HepG2 (cell line): Measurements from ENCODE around the gene ATP5MC2. TPM values are rescaled to one million over a fixed set of nuclear protein-coding genes. Genes with fewer than 3 reads are reported as not detected.

Experiments used
- ATAC-seq: fragments of 200-7000 bp; cut with Tn5 transposase; 3 replicates; pipeline ENCODE4 v1.9.1; 2020; ENCODE audit warnings: mild to moderate bottlenecking, moderate library complexity
- BruUV-seq: library from RNA; stranded (reverse); fragments of 400-500 nt; replicated peaks from 2 replicates; lab custom pipeline; 2021; lab: Mats Ljungman, UMichigan
- CTCF ChIA-PET: fragments of 300-600 bp; formaldehyde crosslinking; extraction: SDS; loops from one replicate; lab custom pipeline; 2021; ENCODE audit warnings: low total read pairs, inconsistent platforms, low intra/inter-chr PET ratio; lab: Yijun Ruan, JAX
- POLR2A ChIA-PET: fragments of 350-600 bp; sonication (Branson Sonifier 250); formaldehyde crosslinking; loops from one replicate; lab custom pipeline; 2020; ENCODE audit warnings: antibody characterized with exemption, inconsistent platforms; lab: Yijun Ruan, JAX
- DNase-seq: peaks from one replicate; pipeline ENCODE4 v3.0.0-alpha.2; 2015; ENCODE audit warnings: low spot score
- FAIRE-seq: peaks from 3 replicates; lab custom pipeline; 2011; peaks lifted over from hg19 to GRCh38; lab: Jason Lieb, UNC
- H2AFZ ChIP-seq: one replicate; pipeline ENCODE4 v1.6.1; 2011; ENCODE audit warnings: low read length, inconsistent platforms
- H3K27ac ChIP-seq: fragments of 300-600 bp; 3 replicates; pipeline ENCODE4 v1.8.0; 2011; ENCODE audit warnings: mixed run types, mild to moderate bottlenecking, mixed read lengths, low read length, inconsistent platforms; ENCODE audit not compliant: insufficient read depth; ENCODE audit errors: extremely low read length
- H3K27me3 ChIP-seq, 2 experiments: fragments of 200-600 bp in 1 of 2; 2 replicates in 1 of 2; 3 replicates in 1 of 2; pipeline versions ENCODE4 v1.6.0 to v1.8.0; 2011; ENCODE audit warnings: low read length in 2 of 2, mild to moderate bottlenecking in 2 of 2, moderate library complexity in 2 of 2, inconsistent platforms in 1 of 2; ENCODE audit not compliant: insufficient read depth in 2 of 2, control insufficient read depth in 1 of 2
- H3K36me3 ChIP-seq, 2 experiments: fragments of 200-600 bp in 1 of 2; replicated peaks in 1 of 2; 2 replicates in 1 of 2; 3 replicates in 1 of 2; pipeline versions ENCODE4 v1.5.1 to v1.8.0; 2011; ENCODE audit warnings: low read length in 2 of 2, inconsistent platforms in 1 of 2; ENCODE audit not compliant: insufficient read depth in 2 of 2, control insufficient read depth in 1 of 2
- H3K4me1 ChIP-seq: 2 replicates; pipeline ENCODE4 v1.5.1; 2012; ENCODE audit warnings: low read length, inconsistent platforms; ENCODE audit not compliant: insufficient read depth
- H3K4me2 ChIP-seq: 2 replicates; pipeline ENCODE4 v1.6.0; 2011; ENCODE audit warnings: low read depth, low read length, inconsistent platforms
- H3K4me3 ChIP-seq, 3 experiments: fragments of 200-600 bp in 1 of 3; sonication (generic), shearing (Covaris generic) in 1 of 3; replicated peaks in 1 of 3; 2 replicates each; pipeline ENCODE4 v1.5.1; 2011 to 2016; ENCODE audit warnings: low read length in 3 of 3, inconsistent platforms in 2 of 3, low read depth in 2 of 3, mild to moderate bottlenecking in 2 of 3, control low read depth in 1 of 3, mixed read lengths in 1 of 3; ENCODE audit not compliant: insufficient read depth in 1 of 3
- H3K79me2 ChIP-seq: one replicate; pipeline ENCODE4 v1.6.1; 2011; ENCODE audit warnings: low read length, inconsistent platforms; ENCODE audit not compliant: insufficient read depth
- H3K9ac ChIP-seq: 2 replicates; pipeline ENCODE4 v1.6.0; 2011; ENCODE audit warnings: mild to moderate bottlenecking, low read depth, low read length, inconsistent platforms; ENCODE audit not compliant: insufficient read depth
- H3K9me3 ChIP-seq: 2 replicates; pipeline ENCODE4 v1.5.1; 2012; ENCODE audit warnings: mild to moderate bottlenecking, low read length
- H4K20me1 ChIP-seq: 2 replicates; pipeline ENCODE4 v1.6.0; 2011; ENCODE audit warnings: inconsistent platforms, mild to moderate bottlenecking, low read length, moderate library complexity; ENCODE audit not compliant: insufficient read depth
- ATF7 ChIP-seq, 2 experiments: fragments of 450-650 bp in 1 of 2; sonication (generic) in 1 of 2; formaldehyde crosslinking in 1 of 2; IDR thresholded peaks; 2 replicates each; pipeline versions ENCODE4 v1.4.0 to v1.6.1; 2016 to 2020; ENCODE audit warnings: antibody characterized with exemption in 1 of 2, mild to moderate bottlenecking in 1 of 2, missing genetic modification reagents in 1 of 2
- EP300 ChIP-seq, 3 experiments: sonication (generic) in 1 of 3; formaldehyde crosslinking in 1 of 3; IDR thresholded peaks; 2 replicates each; pipeline versions ENCODE4 v1.5.1 to v1.6.1; 2011 to 2020; ENCODE audit warnings: low read depth in 2 of 3, low read length in 2 of 3, borderline replicate concordance in 1 of 3, improper control_type of control experiment in 1 of 3, mild to moderate bottlenecking in 1 of 3, missing genetic modification reagents in 1 of 3, moderate library complexity in 1 of 3
- FOXP4 ChIP-seq: sonication (generic); formaldehyde crosslinking; IDR thresholded peaks from 2 replicates; pipeline ENCODE4 v1.4.0; 2020; ENCODE audit warnings: missing genetic modification reagents
- FUBP1 ChIP-seq: sonication (generic); formaldehyde crosslinking; IDR thresholded peaks from 2 replicates; pipeline ENCODE4 v1.5.1; 2020; ENCODE audit warnings: missing genetic modification reagents, mild to moderate bottlenecking, borderline replicate concordance
- NR2F2 ChIP-seq: IDR thresholded peaks from 2 replicates; pipeline ENCODE4 v1.6.1; 2012; ENCODE audit warnings: low read depth, inconsistent platforms, borderline replicate concordance
- SMC3 ChIP-seq: IDR thresholded peaks from 2 replicates; pipeline ENCODE4 v1.6.1; 2011; ENCODE audit warnings: low read length, improper control_type of control experiment
- SYNCRIP ChIP-seq: fragments of 200-400 bp; formaldehyde crosslinking; IDR thresholded peaks from 2 replicates; pipeline ENCODE4 v1.6.1; 2018; ENCODE audit warnings: mild to moderate bottlenecking, low read depth, low read length; ENCODE audit not compliant: insufficient read depth
- THYN1 ChIP-seq: sonication (generic); formaldehyde crosslinking; IDR thresholded peaks from 2 replicates; pipeline ENCODE4 v1.8.1; 2023; ENCODE audit warnings: low read depth, mild to moderate bottlenecking, moderate library complexity, missing genetic modification reagents, borderline replicate concordance
- ZC3H4 ChIP-seq: sonication (generic); formaldehyde crosslinking; IDR thresholded peaks from 2 replicates; pipeline ENCODE4 v1.4.0; 2020; ENCODE audit warnings: missing genetic modification reagents, borderline replicate concordance
- ZFP36 ChIP-seq: fragments of 150-350 bp; IDR thresholded peaks from 2 replicates; pipeline ENCODE4 v1.6.1; 2018; ENCODE audit warnings: borderline replicate concordance, low read length, low read depth; ENCODE audit not compliant: partially characterized antibody
- ZNF207 ChIP-seq: fragments of 450-650 bp; IDR thresholded peaks from 2 replicates; pipeline ENCODE4 v1.6.1; 2016; ENCODE audit warnings: antibody characterized with exemption, borderline replicate concordance
- ZNF296 ChIP-seq: sonication (generic); formaldehyde crosslinking; conservative IDR thresholded peaks from 2 replicates; pipeline ENCODE4 v1.5.0; 2020; ENCODE audit warnings: mild to moderate bottlenecking, missing genetic modification reagents
- ZNF362 ChIP-seq: sonication (generic); formaldehyde crosslinking; IDR thresholded peaks from 2 replicates; pipeline ENCODE4 v1.4.0; 2020; ENCODE audit warnings: missing genetic modification reagents, mild to moderate bottlenecking, borderline replicate concordance
- ZNF441 ChIP-seq: sonication (generic); formaldehyde crosslinking; IDR thresholded peaks from 2 replicates; pipeline ENCODE4 v1.7.0; 2021; ENCODE audit warnings: missing genetic modification reagents, borderline replicate concordance
- ZNF547 ChIP-seq: sonication (generic); formaldehyde crosslinking; IDR thresholded peaks from 2 replicates; pipeline ENCODE4 v1.5.1; 2020; ENCODE audit warnings: mild to moderate bottlenecking, missing genetic modification reagents
- WGBS: methylation state at CpG from one replicate; pipeline ENCODE4 v1.1.6; 2017; ENCODE audit warnings: low lambda C conversion rate; 5-methylcytosine and 5-hydroxymethylcytosine counted together
- in situ Hi-C: cut with HindIII; loops from 2 replicates; pipeline ENCODE4 v1.10.0; 2017; ENCODE audit warnings: low pct_unique_long_range_greater_than_20kb; ENCODE audit not compliant: extremely low pct_ligation_motif_present
- intact Hi-C: fragments of 100-400 bp; cut with micrococcal nuclease; formaldehyde crosslinking; loops from one replicate; pipeline ENCODE4 v1.10.0; 2022; ENCODE audit not compliant: unreplicated experiment
- polyA plus RNA-seq, 8 experiments: library from polyadenylated mRNA; depleted of rRNA in 3 of 8; stranded (reverse) in 7 of 8; unstranded in 1 of 8; fragments of >200 nt; fragmentation: Illumina TruSeq in 4 of 8; extraction: Trizol in 4 of 8; gene quantifications; 2 replicates each; pipeline versions ENCODE4 v1.2.1 to v1.2.3, GENCODE V29; 2011 to 2016; ENCODE audit warnings: low read depth in 4 of 8, missing spikeins in 1 of 8, mixed read lengths in 1 of 8; ENCODE audit not compliant: insufficient read depth in 1 of 8
- total RNA-seq, 5 experiments: library from RNA; depleted of rRNA; stranded (reverse); fragments of >200 nt; fragmentation: Illumina TruSeq; extraction: Trizol; gene quantifications; 2 replicates each; pipeline ENCODE4 v1.2.3, GENCODE V29; 2016; ENCODE audit warnings: low read depth in 1 of 5

Gene ATP5MC2
- total and polyA plus RNA-seq, 2 of the 13 experiments (the other 11 are each of a cell fraction or from before 2014, with no cell fraction given), result 230 to 257 TPM

GRCh38 chr12:53657041-53657440 is 18.8 kb downstream of the ATP5MC2 start (continued):
- TF ChIP-seq ATF7 (IDR thresholded peaks at IDR 0.05) (peak; percentile 70; the same call in 1 of the 2 replicates), ATF7 (CRISPR knock-in tag; IDR thresholded peaks at IDR 0.05) (no peak), ZFP36 (no peak), ZNF362 (no peak), THYN1 (CRISPR knock-in tag) (no peak), ZNF441 (CRISPR knock-in tag) (no peak)

GRCh38 chr12:53653595-53653994 is 22.3 kb downstream of the ATP5MC2 start:
- Histone ChIP-seq H3K4me3 (no peak overlapping the region), H4K20me1 (no peaks in the 10 kb centered on the region), H2AFZ (no peak overlapping the region), H3K27me3 (no peaks in the 10 kb centered on the region), H3K9ac (no peak overlapping the region), H3K27ac (no peak overlapping the region), H3K79me2 (no peaks in the 10 kb centered on the region), H3K9me3 (no peaks in the 10 kb centered on the region), H3K4me1 (peaks cover 38% of the 10 kb centered on the region), H3K4me2 (no peak overlapping the region), H3K36me3 (no peaks in the 10 kb centered on the region)
- no peak for DNase-seq
- CTCF ChIA-PET, result no interaction called here
- POLR2A ChIA-PET, result no interaction called here
- no peak for FAIRE-seq
- intact Hi-C loops (no loop called here), in situ Hi-C loops (no loop called here)
- no TSS peak for BruUV-seq
- ATAC-seq, result no peak
- whole genome bisulfite sequencing, result 95% methylated on average over 2 of the region's 2 CpGs
- TF ChIP-seq SMC3 (no peak), EP300 (IDR thresholded peaks at IDR 0.05; ENCODE audit: low read depth in 2 of 2, low read length in 2 of 2) (no peak), EP300 (CRISPR knock-in tag; IDR thresholded peaks at IDR 0.05; ENCODE audit: borderline replicate concordance) (no peak), SYNCRIP (no peak), ZC3H4 (no peak), ZNF296 (CRISPR knock-in tag) (no peak), FUBP1 (no peak), ZNF207 (no peak), FOXP4 (CRISPR knock-in tag) (no peak), NR2F2 (no peak), ZNF547 (no peak)
